Psoas muscle (tissue), 8 donors: ENCODE measurements around the gene NOC3L. TPM values are rescaled to one million over a fixed set of nuclear protein-coding genes. Genes with fewer than 3 reads are reported as not detected.
"Not testable (repeated sequence)": the region's sequence is repeated elsewhere in the genome, so short reads cannot be mapped to it uniquely, and the experiment has no call there.

Experiments
- ATAC-seq, 4 donors: fragments of 200-7000 bp; cut with Tn5 transposase; one replicate each; pipeline ENCODE4 v1.9.1; 2020; ENCODE audit warnings: moderate library complexity in 3 of 4, mild to moderate bottlenecking in 2 of 4
- DNase-seq, 2 donors: peaks; one replicate each; pipeline ENCODE4 v3.0.0-alpha.2; 2020
- H3K27ac ChIP-seq: fragments of 200-600 bp; one replicate; pipeline ENCODE4 v1.8.0; 2022
- H3K27me3 ChIP-seq, 3 donors: fragments of 200-600 bp in 1 of 3; one replicate each; pipeline versions ENCODE4 v1.6.1 to v1.8.0; 2013 to 2022; ENCODE audit warnings: low read length in 2 of 3, mild to moderate bottlenecking in 2 of 3, moderate library complexity in 1 of 3; ENCODE audit not compliant: insufficient read depth in 3 of 3
- H3K36me3 ChIP-seq, 2 donors: fragments of 200-600 bp in 1 of 2; one replicate each; pipeline versions ENCODE4 v1.6.1 to v1.8.0; 2013 to 2022; ENCODE audit warnings: low read depth in 1 of 2, mild to moderate bottlenecking in 1 of 2, moderate library complexity in 1 of 2; ENCODE audit not compliant: insufficient read depth in 1 of 2
- H3K4me1 ChIP-seq: fragments of 200-600 bp; one replicate; pipeline ENCODE4 v1.8.0; 2022
- H3K4me3 ChIP-seq: fragments of 200-600 bp; one replicate; pipeline ENCODE4 v1.8.0; 2022; ENCODE audit warnings: mild to moderate bottlenecking
- H3K9me3 ChIP-seq: fragments of 200-600 bp; one replicate; pipeline ENCODE4 v1.8.0; 2022
- WGBS, 3 donors: extraction: QIAGEN DNeasy Blood & Tissue Kit; methylation state at CpG; one replicate each; pipeline versions ENCODE4 v1.1.6 to v1.1.7; 2013; 5-methylcytosine and 5-hydroxymethylcytosine counted together
- intact Hi-C, 2 donors: fragments of 100-400 bp; cut with DNase I; formaldehyde crosslinking; loops; one replicate each; pipeline versions ENCODE4 v1.11.0 to v1.14.2; 2022
- polyA plus RNA-seq, 3 donors: library from polyadenylated mRNA; stranded (reverse); fragments of 200-250 nt; gene quantifications; one replicate each; pipeline ENCODE4 v1.2.3, GENCODE V29; 2013
- total RNA-seq, 4 donors: library from RNA; stranded (reverse); fragmentation: NEBNext Ultra II Directional in 2 of 4; extraction: Animal tissue kit (Norgen Biotek cat#: 25700) in 2 of 4; gene quantifications; one replicate each; pipeline versions ENCODE4 v1.2.1 to v1.2.4, GENCODE V29; 2021 to 2023
- TF ChIP-seq, protein P1 (sequence below): fragments of 200-600 bp; IDR thresholded peaks from one replicate; pipeline ENCODE4 v1.8.0; 2022; ENCODE audit warnings: antibody characterized with exemption
- donor health status: healthy with polysubstance abuse.
- donor health status: DM: no; HTN: no; CAD: no; lungs with moderate emphysema.
- donor health status: Bipolar disorder and iron deficiency.
- donor health status: healthy.
- donor health status: DM: yes; HTN: yes; CAD: no.
- donor health status: DM: no; HTN: no; CAD: no.
- donor health status: DM: no; HTN: no; CAD: no.
- donor health status: DM: yes; HTN: yes; CAD: no.

Gene NOC3L
- total and polyA plus RNA-seq, 7 donors: 6.3 to 19.5 (median 17.2) TPM

- intact Hi-C loops: loop anchor here (2.0 to 5.0 kb wide), 3 partner anchors 40 kb away; partner anchors contain the start of gene NOC3L (in 2 of the 2)
- H3K27ac ChIP-seq: peak within 1 kb of the TSS; percentile 97
- peaks cover 0 to 5% (median 0%) of the 10 kb centered on the region in 3 donors for H3K27me3 ChIP-seq
- ATAC-seq: peak; percentile 97 to 98 (median 98)
- H3K4me1 ChIP-seq: peaks cover 12% of the 10 kb centered on the region
- no peaks in the 10 kb centered on the region for H3K36me3 ChIP-seq
- H3K4me3 ChIP-seq: peak within 1 kb of the TSS; percentile 99
- H3K9me3 ChIP-seq: no peaks in the 10 kb centered on the region
- TF ChIP-seq, protein P1, sequence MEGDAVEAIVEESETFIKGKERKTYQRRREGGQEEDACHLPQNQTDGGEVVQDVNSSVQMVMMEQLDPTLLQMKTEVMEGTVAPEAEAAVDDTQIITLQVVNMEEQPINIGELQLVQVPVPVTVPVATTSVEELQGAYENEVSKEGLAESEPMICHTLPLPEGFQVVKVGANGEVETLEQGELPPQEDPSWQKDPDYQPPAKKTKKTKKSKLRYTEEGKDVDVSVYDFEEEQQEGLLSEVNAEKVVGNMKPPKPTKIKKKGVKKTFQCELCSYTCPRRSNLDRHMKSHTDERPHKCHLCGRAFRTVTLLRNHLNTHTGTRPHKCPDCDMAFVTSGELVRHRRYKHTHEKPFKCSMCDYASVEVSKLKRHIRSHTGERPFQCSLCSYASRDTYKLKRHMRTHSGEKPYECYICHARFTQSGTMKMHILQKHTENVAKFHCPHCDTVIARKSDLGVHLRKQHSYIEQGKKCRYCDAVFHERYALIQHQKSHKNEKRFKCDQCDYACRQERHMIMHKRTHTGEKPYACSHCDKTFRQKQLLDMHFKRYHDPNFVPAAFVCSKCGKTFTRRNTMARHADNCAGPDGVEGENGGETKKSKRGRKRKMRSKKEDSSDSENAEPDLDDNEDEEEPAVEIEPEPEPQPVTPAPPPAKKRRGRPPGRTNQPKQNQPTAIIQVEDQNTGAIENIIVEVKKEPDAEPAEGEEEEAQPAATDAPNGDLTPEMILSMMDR: no peak
- peak; percentile 96 to 98 for DNase-seq
- 0 to 1% (median 0%) methylated on average over 38 to 56 of the region's 56 CpGs for WGBS, 3 donors
Observed at GRCh38 chr10:94402204-94402842, 39.6 kb upstream of the NOC3L start, which contains the start of gene TBC1D12. TSS of gene TBC1D12 (plus strand) at chr10:94402541. CDS start at chr10:94402614, 73 bp downstream.

- WGBS, 3 donors: 86 to 89% (median 88%) methylated on average over 6 of the region's 6 CpGs
- H3K27ac ChIP-seq: no peak overlapping the region
- H3K36me3 ChIP-seq: no peaks in the 10 kb centered on the region
- H3K4me1 ChIP-seq: no peaks in the 10 kb centered on the region
- DNase-seq (no peak), ATAC-seq (no peak)
- intact Hi-C loops: no loop called here
- H3K4me3 ChIP-seq: no peak overlapping the region
- H3K27me3 ChIP-seq: peaks cover 0 to 13% (median 4%) of the 10 kb centered on the region in 3 donors
- TF ChIP-seq, protein P1: no peak
- no peaks in the 10 kb centered on the region for H3K9me3 ChIP-seq
Observed at GRCh38 chr10:94398762-94399161, 36.0 kb upstream of the NOC3L start.

DNA sequence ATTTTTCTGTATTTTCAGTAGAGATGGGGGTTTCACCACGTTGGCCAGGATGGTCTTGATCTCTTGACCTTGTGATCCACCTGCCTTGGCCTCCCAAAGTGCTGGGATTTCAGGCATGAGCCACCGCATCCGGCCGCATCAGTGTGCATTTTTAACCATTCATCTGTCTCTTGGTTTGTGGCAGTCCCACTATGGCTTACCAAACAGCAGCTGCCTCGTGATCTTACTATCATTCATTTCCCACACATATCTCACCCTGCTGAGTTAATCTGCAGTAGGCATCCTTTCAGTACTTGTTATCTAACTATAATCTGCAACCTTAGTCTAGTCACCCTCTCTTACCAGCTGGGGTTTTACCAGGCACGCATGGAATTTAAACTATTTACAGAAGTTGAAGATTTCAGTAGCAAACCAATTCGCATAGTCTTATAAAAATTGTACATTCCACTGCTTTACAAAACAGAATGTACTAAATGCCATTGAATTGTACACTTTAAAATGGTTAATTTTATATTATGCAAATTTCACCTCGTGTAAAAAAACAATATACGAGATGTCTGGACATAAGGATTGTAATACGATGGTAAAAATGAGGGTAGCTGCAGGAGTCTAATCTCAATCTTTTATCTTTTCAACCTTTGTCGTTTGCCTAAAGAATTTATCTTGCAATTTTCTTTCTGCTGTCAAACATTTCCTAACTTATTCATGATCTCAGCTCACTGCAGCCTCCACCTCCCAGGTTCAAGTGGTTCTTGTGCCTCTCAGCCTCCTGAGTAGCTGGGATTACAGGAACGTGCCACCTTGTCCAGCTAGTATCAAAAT is 35.0 kb upstream of the NOC3L start:
- WGBS, 3 donors: 49 to 51% (median 50%) methylated on average over 12 of the region's 12 CpGs
- H3K27ac ChIP-seq: no peak overlapping the region

DNA sequence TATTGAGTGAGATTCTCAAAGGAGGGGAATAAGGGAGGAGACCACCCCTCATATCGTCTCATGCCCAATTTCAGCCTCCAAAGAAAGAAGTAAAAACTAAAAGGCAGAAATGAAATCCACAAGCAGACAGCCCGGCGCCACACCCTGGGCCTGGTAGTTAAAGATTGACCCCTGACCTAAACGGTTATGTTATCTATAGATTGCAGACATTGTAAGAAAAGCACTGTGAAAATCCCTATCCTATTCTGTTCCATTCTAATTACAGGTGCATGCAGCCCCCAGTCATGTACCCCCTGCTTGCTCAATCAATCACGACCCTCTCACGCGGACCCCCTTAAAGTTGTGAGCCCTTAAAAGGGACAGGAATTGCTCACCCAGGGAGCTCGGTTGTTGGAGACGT is 29.4 kb upstream of the NOC3L start:
- ATAC-seq, DNase-seq, H3K4me1 ChIP-seq, H3K27me3 ChIP-seq, intact Hi-C loops, H3K36me3 ChIP-seq, H3K9me3 ChIP-seq, H3K4me3 ChIP-seq, H3K27ac ChIP-seq: not testable (repeated sequence)
- WGBS, 3 donors: 85 to 89% (median 85%) methylated on average over 9 of the region's 9 CpGs

More for the DNA sequence above, 35.0 kb upstream of the NOC3L start:
- DNase-seq (no peak), ATAC-seq (no peak)
- H3K36me3 ChIP-seq: no peaks in the 10 kb centered on the region
- H3K9me3 ChIP-seq: no peaks in the 10 kb centered on the region
- intact Hi-C loops: no loop called here
- H3K4me3 ChIP-seq: no peak overlapping the region
- TF ChIP-seq, protein P1: no peak
- peaks cover 0 to 13% (median 4%) of the 10 kb centered on the region in 3 donors for H3K27me3 ChIP-seq
- H3K4me1 ChIP-seq: no peaks in the 10 kb centered on the region

DNA sequence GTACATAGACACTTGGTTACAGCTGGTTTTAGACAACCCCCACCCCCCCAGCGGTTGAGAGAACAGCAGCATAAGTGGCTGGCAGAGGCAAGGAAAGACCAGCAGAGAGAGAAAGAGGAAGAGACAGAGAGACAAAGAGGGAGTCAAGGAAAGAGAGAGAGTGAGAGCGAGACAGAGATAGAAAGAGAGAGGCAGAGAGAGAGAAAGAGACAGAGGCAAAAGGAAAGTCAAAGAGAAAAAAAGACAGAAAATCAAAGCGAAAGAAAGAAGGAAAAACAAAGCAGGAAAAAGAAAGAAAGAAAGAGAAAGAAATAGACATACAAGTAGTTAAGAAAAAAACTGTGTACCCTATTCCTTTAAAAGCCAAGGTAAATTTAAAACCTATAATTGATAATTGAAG is 23.0 kb upstream of the NOC3L start:
- H3K9me3 ChIP-seq, H3K27me3 ChIP-seq, ATAC-seq, intact Hi-C loops, H3K4me1 ChIP-seq, DNase-seq, H3K27ac ChIP-seq, H3K36me3 ChIP-seq, H3K4me3 ChIP-seq: not testable (repeated sequence)
- 88 to 95% (median 95%) methylated on average over 3 of the region's 3 CpGs for WGBS, 3 donors
